ENCODE results near the gene MBOAT2.

- no peak for TF ChIP-seq CTCF (IDR thresholded peaks at IDR 0.05; ENCODE audit: insufficient read depth, low read length)
- no peak for TF ChIP-seq GABPA (IDR thresholded peaks at IDR 0.05; ENCODE audit: low read depth)
- no peak for TF ChIP-seq REST (IDR thresholded peaks at IDR 0.05; ENCODE audit: insufficient replicate concordance, low read depth)
- no peak for TF ChIP-seq POLR2AphosphoS5 (IDR thresholded peaks at IDR 0.05; ENCODE audit: low read depth)
These were observed 126.9 kb downstream of the MBOAT2 start for GRCh38 chr2:8876628-8877027.

All from HL-60 (cell line).